Colonic mucosa (tissue), 4 donors: ENCODE results near the gene FBXO3. TPM values are rescaled to one million over a fixed set of nuclear protein-coding genes. Genes with fewer than 3 reads are reported as not detected.
A peak's percentile ranks its signal among the peaks of the same experiment; 100 is the strongest.

Experiments used
- DNase-seq: peaks from one replicate; pipeline ENCODE4 v3.0.0-alpha.2; 2020
- H3K27ac ChIP-seq: fragments of 200-600 bp; one replicate; pipeline ENCODE4 v1.8.0; 2021
- H3K27me3 ChIP-seq: fragments of 200-600 bp; one replicate; pipeline ENCODE4 v1.8.0; 2021
- H3K36me3 ChIP-seq: fragments of 200-600 bp; one replicate; pipeline ENCODE4 v1.8.0; 2021
- H3K4me1 ChIP-seq: fragments of 200-600 bp; one replicate; pipeline ENCODE4 v1.8.0; 2021; ENCODE audit warnings: mild to moderate bottlenecking
- H3K4me3 ChIP-seq: fragments of 200-600 bp; one replicate; pipeline ENCODE4 v1.8.0; 2021
- H3K9ac ChIP-seq, 2 donors: one replicate each; pipeline ENCODE4 v1.7.0; 2013; ENCODE audit warnings: control low read depth in 2 of 2, low read depth in 2 of 2, low read length in 2 of 2
- H3K9me3 ChIP-seq: fragments of 200-600 bp; one replicate; pipeline ENCODE4 v1.8.0; 2021
- CTCF ChIP-seq: fragments of 200-600 bp; IDR thresholded peaks from one replicate; pipeline ENCODE4 v1.8.0; 2022; ENCODE audit warnings: antibody characterized with exemption, mild to moderate bottlenecking
- intact Hi-C: fragments of 100-400 bp; cut with DNase I; formaldehyde crosslinking; loops from one replicate; pipeline ENCODE4 v1.14.1; 2022
- total RNA-seq, 2 donors: library from RNA; stranded (reverse); fragmentation: NEBNext Ultra II Directional in 1 of 2; extraction: Animal tissue kit (Norgen Biotek cat#: 25700) in 1 of 2; gene quantifications; one replicate each; pipeline ENCODE4 v1.2.1, GENCODE V29; 2021
- donor health status: healthy.
- donor health status: DM: no; HTN: no; CAD: no.
- donor health status: DM: no; HTN: no; CAD: no.

FBXO3 gene
- total RNA-seq, 2 donors from 2014 or later = 30.0 to 36.9 TPM

GRCh38 chr11:33692541-33692940, 81.8 kb downstream of the FBXO3 start:
- no peaks in the 10 kb centered on the region for H3K9me3 ChIP-seq
- peak overlapping the region in 1 of 2 donors; percentile 36 for H3K9ac ChIP-seq
- no peak for TF ChIP-seq CTCF
- no peaks in the 10 kb centered on the region for H3K36me3 ChIP-seq
- intact Hi-C loops = loop anchor here (10.0 kb wide), 1 partner anchor 528 kb away; the partner anchor contains the start of gene CSTF3
- no peak overlapping the region for H3K4me3 ChIP-seq
- peak overlapping the region; percentile 84 for H3K27ac ChIP-seq
- peaks cover 15% of the 10 kb centered on the region for H3K4me1 ChIP-seq
- no peak for DNase-seq
- H3K27me3 ChIP-seq = no peaks in the 10 kb centered on the region

GRCh38 chr11:33692013-33692504, 82.3 kb downstream of the FBXO3 start:
- no peaks in the 10 kb centered on the region for H3K9me3 ChIP-seq
- H3K27me3 ChIP-seq = no peaks in the 10 kb centered on the region
- peak overlapping the region; percentile 13 to 46 for H3K9ac ChIP-seq
- intact Hi-C loops = loop anchor here (10.0 kb wide), 1 partner anchor 527 kb away; the partner anchor contains the start of gene CSTF3
- no peaks in the 10 kb centered on the region for H3K36me3 ChIP-seq
- no peak overlapping the region for H3K4me3 ChIP-seq
- peak; percentile 76 for DNase-seq
- peaks cover 15% of the 10 kb centered on the region for H3K4me1 ChIP-seq
- H3K27ac ChIP-seq = peak overlapping the region; percentile 84
- TF ChIP-seq CTCF = no peak

- H3K9me3 ChIP-seq = no peaks in the 10 kb centered on the region
- no peaks in the 10 kb centered on the region for H3K36me3 ChIP-seq
- no peak overlapping the region for H3K9ac ChIP-seq
- no peaks in the 10 kb centered on the region for H3K27me3 ChIP-seq
- no peak for TF ChIP-seq CTCF
- intact Hi-C loops = loop anchor here (10.0 kb wide), 1 partner anchor 526 kb away; the partner anchor contains the start of gene CSTF3
- peak overlapping the region; percentile 84 for H3K27ac ChIP-seq
- H3K4me1 ChIP-seq = peaks cover 15% of the 10 kb centered on the region
- peak; percentile 60 for DNase-seq
- no peak overlapping the region for H3K4me3 ChIP-seq
These were observed 83.1 kb downstream of the FBXO3 start for GRCh38 chr11:33691066-33691864.

Other genes starting within 250 kb of the FBXO3 start
- gene C11orf91, start 73.7 kb downstream of the FBXO3 start, total RNA-seq = not detected
- gene CD59, start 38.1 kb downstream of the FBXO3 start, total RNA-seq = 100 to 1,000 TPM; 268 to 399 TPM
- 10 to 100 TPM in 1 of 2 donors, 1 to 10 TPM in 1; 7.2 to 11.3 TPM for gene LMO2, start 117.6 kb upstream of the FBXO3 start, total RNA-seq